ENCODE results near the gene TMEM63C. TPM values are rescaled to one million over a fixed set of nuclear protein-coding genes. Genes with fewer than 3 reads are reported as not detected.

TMEM63C gene
- total and polyA plus RNA-seq, 7 donors, result 0.04 to 0.58 (median 0.21) TPM; not detected in 3

GRCh38 chr14:77203611-77204458 lies 22.2 kb downstream of the TMEM63C start:
- Histone ChIP-seq H3K4me1 (no peaks in the 10 kb centered on the region), H3K4me3 (no peak overlapping the region), H3K36me3 (ENCODE audit: insufficient read depth in 1 of 2, low read depth in 1 of 2) (no peaks in the 10 kb centered on the region), H3K27me3 (ENCODE audit: insufficient read depth in 3 of 3, low read length in 2 of 3) (peaks cover 0 to 13% (median 2%) of the 10 kb centered on the region in 3 donors), H3K9me3 (no peaks in the 10 kb centered on the region), H3K27ac (no peak overlapping the region)
- DNase-seq (peak in 1 of 2 donors; percentile 41), ATAC-seq (no peak)
- intact Hi-C loops (cut with DNase I), result no loop called here
- 23 to 31% (median 24%) methylated on average over 5 of the region's 5 CpGs for WGBS, 3 donors
- no peak for TF ChIP-seq CTCF (IDR thresholded peaks at IDR 0.05)

DNA sequence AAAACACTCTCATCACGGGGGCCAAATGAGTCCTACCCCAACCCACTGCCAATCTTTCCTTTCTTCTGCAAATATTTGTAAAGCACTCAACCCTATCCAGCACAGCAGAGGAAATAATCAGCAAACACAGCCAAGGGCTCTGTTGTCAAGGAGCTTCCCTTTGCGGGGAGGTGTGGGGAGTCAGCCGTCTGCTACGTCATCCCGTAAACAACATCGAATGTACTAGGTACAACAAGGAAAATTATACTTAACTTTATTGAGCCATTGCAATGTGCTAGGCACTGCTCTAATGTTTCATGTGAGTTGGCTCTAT lies 22.8 kb downstream of the TMEM63C start:
- no peak for TF ChIP-seq CTCF (IDR thresholded peaks at IDR 0.05)
- intact Hi-C loops (cut with DNase I), result no loop called here
- WGBS, 3 donors, result 56 to 64% (median 62%) methylated on average over 6 of the region's 6 CpGs
- peaks cover 0 to 13% (median 2%) of the 10 kb centered on the region in 3 donors for H3K27me3 ChIP-seq (ENCODE audit: insufficient read depth in 3 of 3, low read length in 2 of 3)
- ATAC-seq (no peak), DNase-seq (no peak)
- no peaks in the 10 kb centered on the region for H3K4me1 ChIP-seq
- no peak overlapping the region for H3K4me3 ChIP-seq
- H3K27ac ChIP-seq, result no peak overlapping the region
- no peaks in the 10 kb centered on the region for H3K9me3 ChIP-seq
- H3K36me3 ChIP-seq (ENCODE audit: insufficient read depth in 1 of 2, low read depth in 1 of 2), result no peaks in the 10 kb centered on the region

- no peak for TF ChIP-seq CTCF (IDR thresholded peaks at IDR 0.05)
- Histone ChIP-seq H3K9me3 (no peaks in the 10 kb centered on the region), H3K27me3 (ENCODE audit: insufficient read depth in 3 of 3, low read length in 2 of 3) (peaks cover 0 to 13% (median 0%) of the 10 kb centered on the region in 3 donors), H3K27ac (no peak overlapping the region), H3K36me3 (ENCODE audit: insufficient read depth in 1 of 2, low read depth in 1 of 2) (no peaks in the 10 kb centered on the region), H3K4me1 (no peaks in the 10 kb centered on the region), H3K4me3 (no peak overlapping the region)
- intact Hi-C loops (cut with DNase I), result no loop called here
- 92 to 94% (median 93%) methylated on average over 1 of the region's 1 CpG for WGBS, 3 donors
- DNase-seq (no peak), ATAC-seq (no peak)
These were observed 23.3 kb downstream of the TMEM63C start for GRCh38 chr14:77204907-77205306.

DNA sequence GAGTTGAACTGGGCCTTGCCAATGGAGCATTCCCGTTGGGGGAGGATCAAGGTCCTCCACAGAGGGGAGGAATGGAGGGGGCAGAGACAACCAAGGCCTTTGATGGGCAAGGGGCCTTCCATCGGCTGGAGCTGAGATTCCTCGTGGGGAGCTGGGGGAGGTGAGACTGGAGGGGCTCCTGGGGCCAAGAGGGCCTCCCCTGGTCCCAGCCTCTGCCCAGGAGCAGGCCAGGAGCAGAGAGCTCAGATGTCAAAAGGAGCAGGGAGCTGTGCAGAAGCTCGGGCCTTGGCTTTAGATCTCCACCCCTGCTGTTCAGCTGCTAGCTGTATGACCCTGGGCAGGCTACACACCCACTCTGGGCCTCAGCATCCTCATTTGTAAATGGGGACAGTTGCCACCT lies 24.0 kb downstream of the TMEM63C start:
- H3K9me3 ChIP-seq, result no peaks in the 10 kb centered on the region
- no peak overlapping the region for H3K27ac ChIP-seq
- DNase-seq (no peak), ATAC-seq (no peak)
- WGBS, 3 donors, result 40 to 48% (median 43%) methylated on average over 4 of the region's 4 CpGs
- no peak overlapping the region for H3K4me3 ChIP-seq
- H3K4me1 ChIP-seq, result no peaks in the 10 kb centered on the region
- TF ChIP-seq CTCF (IDR thresholded peaks at IDR 0.05), result no peak
- intact Hi-C loops (cut with DNase I), result no loop called here
- no peaks in the 10 kb centered on the region for H3K36me3 ChIP-seq (ENCODE audit: insufficient read depth in 1 of 2, low read depth in 1 of 2)
- peaks cover 0 to 13% (median 0%) of the 10 kb centered on the region in 3 donors for H3K27me3 ChIP-seq (ENCODE audit: insufficient read depth in 3 of 3, low read length in 2 of 3)

All from psoas muscle (tissue), 8 donors.